Activated naive CD4-positive, alpha-beta T cell treated with anti-CD3 and anti-CD28 coated beads, Interleukin-2, amount 50 U/mL, for 16 hours (primary cell): ENCODE measurements around the gene PPFIBP1.
"Not testable (repeated sequence)": the region's sequence is repeated elsewhere in the genome, so short reads cannot be mapped to it uniquely, and the experiment has no call there.

Experiments used
- DNase-seq: peaks from one replicate; pipeline ENCODE4 v3.0.0-alpha.2; 2020

Gene PPFIBP1

DNA sequence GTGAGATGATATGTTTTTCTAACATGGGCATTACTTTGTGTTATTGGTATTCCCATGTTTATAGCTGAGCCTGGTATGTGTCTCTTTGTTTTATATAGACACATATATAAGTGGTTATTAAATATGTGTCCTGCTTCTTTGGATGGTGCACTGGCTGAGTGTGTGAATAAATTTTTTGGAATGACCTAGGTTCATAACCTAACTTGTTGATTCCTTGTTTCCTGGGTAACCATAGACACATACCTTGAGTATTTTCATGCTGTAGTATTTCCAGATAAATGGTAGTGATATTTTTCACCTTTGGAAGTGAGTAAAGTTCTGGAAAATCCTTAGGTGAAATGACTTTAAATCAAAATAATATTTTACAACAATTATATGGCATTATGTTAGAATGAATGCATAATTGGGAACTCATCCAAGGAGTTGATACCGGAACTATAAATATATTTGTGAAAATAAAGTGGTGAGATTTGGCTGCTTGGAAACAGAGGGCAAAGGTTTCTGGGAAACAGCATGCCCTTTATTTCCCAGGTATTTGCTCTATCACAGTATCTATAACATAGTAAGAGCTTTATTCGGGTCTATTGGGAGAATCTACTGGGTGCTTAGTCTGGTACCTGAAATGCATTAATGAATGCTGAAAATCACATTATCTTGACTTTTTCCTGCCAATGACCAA, 107.9 kb downstream of the PPFIBP1 start:
- DNase-seq: no peak

DNA sequence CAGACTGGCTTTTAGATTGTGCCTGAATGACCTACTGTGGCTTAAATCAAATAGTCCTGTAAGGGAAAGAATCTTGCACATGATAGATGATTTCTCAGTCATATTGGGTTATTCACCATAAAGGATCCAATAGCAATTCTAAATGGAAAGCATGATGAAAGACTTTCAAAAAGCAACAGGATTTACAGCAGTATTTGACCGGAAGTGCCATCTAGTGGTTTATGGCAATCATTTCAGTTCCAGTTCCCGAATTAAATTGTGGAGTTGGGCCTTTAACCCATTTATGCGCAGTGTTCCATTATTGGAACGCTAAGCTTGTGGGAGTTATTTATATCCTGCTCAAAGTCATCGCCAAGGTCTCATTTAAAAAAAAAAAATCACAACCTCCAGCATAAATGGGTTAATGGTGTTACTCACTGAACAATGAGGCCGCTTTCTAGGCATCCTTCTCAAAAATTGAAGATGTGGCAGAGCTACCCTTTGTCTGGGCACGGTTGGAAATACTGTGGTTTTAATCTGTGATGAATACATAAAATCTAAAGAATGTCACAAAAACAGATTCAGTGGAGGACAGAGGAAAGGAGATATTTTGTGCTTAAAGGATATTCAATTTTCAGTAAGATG, 111.5 kb downstream of the PPFIBP1 start:
- no peak for DNase-seq

DNA sequence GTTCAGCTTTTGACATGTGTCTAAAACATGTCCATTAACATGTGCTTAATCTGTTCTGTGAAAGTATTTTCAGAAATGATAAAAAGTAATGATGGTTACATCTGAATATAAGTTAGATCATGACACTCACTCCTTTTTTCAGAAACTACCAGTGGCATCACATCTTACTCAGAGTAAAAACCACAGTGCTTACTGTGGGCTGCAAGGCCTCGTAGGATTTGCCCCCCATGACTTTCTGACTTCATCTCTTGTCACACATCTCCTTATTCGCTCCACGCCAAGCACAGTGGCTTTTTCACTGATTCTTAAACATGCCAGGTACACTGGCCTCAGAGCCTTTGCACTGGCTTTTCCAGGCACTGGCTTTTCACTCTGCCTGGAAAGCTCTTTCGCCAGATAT, 112.6 kb downstream of the PPFIBP1 start:
- DNase-seq: not testable (repeated sequence)

DNA sequence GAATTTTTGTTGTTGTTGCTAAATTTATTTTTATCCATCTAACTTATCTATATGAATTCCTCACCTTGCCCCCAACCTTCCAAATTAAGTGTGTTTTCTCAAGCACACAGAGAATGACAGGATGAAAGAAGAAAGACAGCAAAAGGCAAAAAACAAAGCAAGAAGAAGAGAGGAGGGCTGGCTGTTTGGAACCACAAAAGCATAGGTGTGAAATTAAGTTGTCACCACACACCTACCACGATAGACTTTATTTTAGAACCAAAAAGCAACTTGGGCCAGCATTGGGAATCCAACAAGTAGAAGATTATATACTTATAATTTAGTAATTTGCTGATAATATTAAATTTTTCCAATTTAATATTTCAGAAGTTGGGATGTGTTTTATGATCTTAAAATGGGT, 113.5 kb downstream of the PPFIBP1 start:
- no peak for DNase-seq

DNA sequence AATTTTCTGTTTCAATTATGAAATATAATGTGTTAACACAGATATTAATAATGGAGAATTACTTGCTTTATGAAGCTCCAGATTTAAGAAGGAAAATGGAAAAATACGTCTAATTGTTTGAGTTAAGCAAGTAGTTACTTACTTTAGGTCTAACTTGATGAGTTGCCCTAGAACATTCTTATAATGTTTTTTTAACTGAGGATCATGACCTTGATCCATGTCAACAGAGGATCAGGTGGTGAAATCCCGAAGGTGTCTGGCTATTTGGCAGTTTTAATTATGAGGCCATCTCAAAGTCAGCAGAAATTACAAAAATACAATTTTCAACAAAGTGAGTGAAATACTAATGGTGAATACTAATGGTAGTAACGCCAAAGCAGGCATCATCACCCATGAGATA, 115.3 kb downstream of the PPFIBP1 start:
- no peak for DNase-seq

DNA sequence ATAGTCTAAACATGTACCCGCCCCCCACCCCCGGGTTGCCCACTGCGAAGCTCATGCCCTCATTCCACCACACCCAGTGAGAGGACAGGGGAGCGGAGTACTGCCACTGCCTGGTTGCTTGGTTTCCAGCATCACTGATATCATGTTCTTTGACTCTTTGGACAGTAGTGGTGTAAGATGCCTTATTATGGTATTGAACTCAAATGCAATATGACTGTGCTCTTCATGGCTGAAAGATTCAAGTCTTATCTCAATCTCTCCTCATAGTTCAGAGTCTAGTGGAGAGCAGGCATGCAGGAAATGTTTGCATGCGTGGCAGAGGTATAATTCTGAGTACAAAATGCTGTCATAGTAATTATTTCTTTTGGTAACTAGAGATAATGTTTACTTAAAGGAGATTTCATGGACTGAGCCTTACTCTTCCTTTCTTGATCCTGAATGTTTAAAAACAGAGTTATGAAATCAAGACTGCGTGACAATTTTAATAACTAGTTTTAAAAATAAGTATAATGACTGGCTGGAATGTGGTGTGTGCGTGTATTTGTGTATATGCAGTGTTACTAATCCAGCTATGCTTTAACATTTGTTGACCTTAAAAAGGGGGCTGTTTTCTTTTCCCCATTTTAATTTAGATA, 116.7 kb downstream of the PPFIBP1 start:
- not testable (repeated sequence) for DNase-seq

DNA sequence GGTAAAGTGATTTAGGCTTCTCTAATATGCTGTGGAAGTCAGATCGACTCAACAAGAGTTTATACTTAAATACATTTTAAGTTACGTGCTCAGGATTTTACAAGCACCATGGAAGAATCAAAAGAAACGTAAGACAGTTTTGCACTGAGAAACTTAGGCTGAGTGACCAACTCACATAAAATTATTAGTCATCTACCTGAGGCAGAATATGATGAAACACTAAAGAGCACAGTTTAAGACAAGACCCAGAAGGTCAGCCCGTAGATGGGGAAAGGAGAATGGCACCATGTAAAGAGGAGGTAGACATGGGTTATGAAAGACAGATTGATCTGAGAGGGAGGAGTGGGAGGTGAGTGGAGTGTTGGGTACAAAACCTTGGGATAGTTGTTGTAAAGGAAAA, 118.4 kb downstream of the PPFIBP1 start:
- DNase-seq: not testable (repeated sequence)

DNA sequence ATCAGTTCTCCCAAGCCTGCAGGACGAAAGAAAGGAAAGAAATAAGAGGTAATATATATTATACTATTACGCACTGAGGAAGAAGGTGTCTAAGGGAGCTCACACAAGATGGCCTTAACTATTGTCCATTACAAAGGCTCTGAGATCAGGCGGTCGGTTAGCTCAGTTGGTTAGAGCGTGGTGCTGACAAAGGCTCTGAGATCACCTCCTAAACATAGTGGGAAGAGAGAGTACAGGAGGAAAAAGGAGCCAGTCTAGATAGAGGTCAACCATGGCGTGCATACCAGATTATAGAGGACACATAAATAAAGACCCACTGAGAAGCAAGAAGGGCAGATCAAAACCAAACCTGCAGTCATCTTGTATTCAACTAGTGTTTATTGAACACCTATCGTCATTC, 118.9 kb downstream of the PPFIBP1 start:
- DNase-seq: not testable (repeated sequence)

DNA sequence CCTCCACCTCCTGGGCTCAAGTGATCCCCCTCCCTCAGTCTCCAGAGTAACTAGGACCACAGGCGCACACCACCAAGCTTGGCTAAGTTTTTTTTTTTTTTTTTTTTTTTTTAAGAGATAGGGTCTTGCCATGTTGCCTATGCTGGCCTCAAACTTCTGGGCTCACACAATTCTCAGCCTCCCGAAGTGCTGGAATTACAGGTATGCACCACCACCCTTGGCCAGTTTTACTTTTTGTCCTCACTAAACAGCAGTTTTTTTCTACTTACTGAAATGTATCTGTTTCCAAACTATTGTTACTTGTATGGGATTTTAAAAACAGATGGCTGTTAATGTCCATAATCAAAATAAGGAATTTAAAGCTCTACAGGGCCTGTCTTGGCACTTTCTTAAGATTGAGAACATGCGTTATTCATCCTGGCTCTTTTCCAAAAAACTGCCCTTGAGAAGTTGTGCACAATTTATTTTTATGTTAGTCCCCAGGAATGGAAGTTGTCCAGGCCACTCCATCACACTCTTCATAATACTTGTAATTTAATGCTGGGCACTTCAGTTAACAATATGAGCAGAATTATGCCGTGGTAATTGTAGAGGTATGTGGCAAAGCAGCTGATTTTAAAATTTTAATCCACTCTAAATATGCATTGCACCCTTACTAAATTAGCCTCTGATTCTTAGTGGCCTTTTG, 120.3 kb downstream of the PPFIBP1 start:
- no peak for DNase-seq

DNA sequence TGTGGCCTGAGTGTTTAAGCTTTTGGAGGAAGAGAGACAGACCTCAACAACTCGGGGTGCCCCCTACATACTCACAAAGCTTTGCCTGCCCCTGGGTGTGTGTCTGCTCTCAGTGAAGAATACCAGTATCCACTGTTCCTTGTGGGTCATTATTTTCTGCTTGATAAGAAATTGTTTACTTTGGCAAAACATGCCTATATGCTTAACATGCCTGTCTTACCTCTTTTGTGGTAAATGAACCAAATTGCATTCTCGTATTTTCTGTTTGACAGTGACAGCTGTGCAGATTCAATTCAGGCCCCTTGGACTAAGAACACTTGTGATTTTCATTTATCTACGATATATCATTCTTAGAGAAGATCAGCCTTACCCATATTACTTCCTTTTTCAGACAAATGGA, 121.7 kb downstream of the PPFIBP1 start:
- no peak for DNase-seq

DNA sequence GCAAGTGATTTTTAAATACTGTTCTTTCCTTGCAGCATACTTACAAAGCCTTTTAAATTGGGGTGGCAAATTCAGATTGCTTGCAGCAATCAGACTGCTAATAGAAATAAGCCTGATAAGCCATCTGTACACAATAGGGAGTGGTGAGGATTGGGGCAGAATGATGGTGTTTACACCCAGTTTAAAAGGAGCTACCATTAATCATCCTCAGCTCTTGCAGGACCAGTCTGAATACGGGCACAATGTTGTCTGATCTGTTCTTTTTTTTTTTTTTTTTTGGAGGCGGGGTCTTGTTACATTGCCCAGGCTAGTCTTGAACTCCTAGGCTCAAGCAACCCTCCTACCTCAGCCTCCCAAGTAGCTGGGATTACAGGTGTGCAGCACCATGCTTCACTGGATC, 122.1 kb downstream of the PPFIBP1 start:
- DNase-seq: no peak

DNA sequence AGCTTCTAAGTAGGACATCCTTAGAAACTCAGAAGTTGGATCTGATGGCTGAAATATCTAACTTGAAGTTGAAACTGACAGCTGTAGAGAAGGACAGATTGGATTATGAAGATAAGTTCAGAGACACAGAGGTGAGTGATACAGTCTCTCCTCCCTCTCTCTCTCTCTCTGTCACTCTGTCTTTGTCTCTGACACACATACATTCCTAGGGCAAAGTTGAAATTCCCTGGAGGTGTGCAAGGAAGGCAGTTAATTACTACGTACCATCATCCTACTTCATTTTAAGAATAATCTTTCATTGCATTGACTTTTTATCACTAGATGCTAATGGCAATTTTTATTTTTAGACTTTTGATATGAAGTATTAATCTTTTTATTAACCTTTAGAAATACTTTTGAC, 126.0 kb downstream of the PPFIBP1 start:
- no peak for DNase-seq

DNA sequence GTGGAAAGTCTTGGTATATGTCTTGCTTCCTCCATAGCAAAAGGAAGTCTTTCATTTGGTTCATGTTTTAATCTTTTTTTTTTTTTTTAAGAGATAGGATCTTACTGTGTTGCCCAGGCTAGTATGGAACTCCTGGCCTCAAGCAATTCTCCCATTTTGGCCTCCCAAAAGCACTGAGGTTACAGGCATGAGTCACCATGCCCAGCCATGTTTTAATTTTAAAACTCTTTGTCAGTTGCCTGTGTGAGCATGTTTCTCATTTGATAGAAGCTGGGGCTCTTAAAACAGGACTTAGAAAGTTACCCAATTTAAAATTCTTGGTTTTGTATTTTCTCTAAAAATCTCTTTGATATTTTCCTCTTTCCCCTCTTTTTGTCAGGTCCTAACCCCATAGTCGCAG, 127.2 kb downstream of the PPFIBP1 start:
- no peak for DNase-seq

DNA sequence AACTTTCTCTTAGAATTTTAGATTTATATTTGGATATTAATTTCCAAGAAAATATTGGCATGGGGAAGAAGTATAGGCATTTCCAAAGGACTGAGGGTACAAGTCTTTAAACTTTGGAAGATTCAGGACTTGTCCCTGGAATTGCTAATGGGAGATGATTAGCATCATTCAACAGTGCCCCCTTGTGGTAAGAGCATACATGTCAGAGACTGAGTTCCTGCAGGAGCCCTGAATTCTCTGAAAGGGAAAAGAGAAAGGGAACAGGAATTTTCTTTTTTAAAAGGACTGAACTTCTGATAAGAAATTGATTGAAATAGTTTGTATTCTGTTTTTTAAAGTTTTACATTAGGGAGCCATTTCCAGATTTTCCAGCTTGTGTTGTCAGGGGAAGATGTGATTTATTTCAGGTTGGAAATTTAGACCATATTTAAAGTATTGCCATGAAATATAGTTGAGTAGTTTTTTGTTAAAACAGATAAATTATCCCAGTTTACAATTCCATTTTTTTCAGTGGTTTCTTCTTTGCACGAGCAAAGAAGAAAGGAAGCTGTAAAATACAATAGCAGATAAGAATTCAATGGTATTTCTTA, 128.3 kb downstream of the PPFIBP1 start:
- DNase-seq: no peak

DNA sequence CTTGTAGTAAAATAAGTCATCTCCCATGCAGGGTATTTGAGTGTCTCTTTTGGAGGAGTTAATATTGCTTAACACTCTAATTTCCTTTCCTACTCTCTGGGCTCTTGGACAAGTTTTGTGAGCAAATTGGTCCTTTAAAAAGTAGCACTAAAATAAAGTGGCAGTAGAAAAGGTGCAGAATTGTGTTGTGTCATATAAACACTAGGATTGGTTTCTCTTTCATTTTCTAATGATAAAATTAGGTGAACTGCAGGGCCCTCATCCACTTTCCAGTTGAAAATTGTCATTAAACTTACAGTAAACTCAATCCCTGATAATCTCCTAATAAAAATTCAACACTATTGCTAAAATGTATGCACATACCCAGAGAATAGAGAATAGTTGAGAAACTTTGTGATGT, 129.7 kb downstream of the PPFIBP1 start:
- no peak for DNase-seq

DNA sequence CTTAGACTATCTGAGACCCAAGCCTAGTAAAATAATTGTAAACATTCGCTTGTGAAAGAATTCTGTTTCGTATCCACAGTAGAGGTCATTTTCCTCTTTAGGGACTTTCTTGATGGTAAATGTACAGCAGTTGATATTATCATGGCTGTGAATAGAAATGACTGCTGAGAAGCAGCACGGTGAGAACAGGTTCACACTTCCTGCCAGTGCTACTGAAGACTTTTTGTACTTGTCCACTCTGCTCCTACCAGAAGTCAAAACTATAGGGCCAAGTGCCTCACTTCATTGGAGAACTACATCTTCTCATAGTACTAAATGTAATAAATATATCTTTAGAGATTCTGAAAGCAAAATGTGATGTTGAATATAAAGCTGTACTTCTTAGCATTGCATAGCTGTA, 131.5 kb downstream of the PPFIBP1 start:
- not testable (repeated sequence) for DNase-seq

DNA sequence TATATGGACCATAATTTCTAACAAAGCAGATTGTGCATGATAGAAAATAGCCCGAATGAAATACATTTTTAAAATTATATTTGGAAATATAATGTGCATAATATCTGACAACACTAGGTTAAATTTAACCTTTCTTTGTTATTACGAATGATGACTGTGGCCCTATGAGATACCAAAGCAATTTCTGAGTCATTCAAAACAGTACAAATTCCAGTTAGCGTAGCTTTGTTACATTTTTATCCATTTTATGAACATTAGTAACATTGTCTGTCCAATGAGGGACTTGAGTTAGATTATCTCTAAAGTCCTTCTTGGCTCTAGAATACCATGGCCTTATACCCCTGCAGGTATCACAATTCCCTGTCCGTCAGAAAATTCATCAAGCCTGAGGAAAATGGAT, 133.3 kb downstream of the PPFIBP1 start:
- no peak for DNase-seq

DNA sequence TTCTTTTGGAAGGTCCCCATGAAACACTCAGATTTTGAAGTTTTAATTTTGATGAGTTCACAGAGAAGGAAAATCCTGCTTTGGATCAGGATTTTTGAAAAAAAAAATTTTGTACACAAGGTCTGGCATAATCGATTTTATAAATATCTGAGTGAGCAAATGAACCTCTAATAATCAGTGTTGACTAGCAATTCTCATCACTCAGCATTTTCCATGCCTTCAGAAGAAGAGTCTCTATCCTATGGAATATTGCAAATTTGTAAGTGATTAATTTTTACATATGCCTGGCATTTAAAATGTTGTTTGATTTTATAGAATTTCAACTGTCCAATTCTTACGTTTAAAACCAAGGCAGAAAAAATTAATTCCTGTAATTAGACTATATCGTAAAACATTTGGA, 141.7 kb downstream of the PPFIBP1 start:
- no peak for DNase-seq

DNA sequence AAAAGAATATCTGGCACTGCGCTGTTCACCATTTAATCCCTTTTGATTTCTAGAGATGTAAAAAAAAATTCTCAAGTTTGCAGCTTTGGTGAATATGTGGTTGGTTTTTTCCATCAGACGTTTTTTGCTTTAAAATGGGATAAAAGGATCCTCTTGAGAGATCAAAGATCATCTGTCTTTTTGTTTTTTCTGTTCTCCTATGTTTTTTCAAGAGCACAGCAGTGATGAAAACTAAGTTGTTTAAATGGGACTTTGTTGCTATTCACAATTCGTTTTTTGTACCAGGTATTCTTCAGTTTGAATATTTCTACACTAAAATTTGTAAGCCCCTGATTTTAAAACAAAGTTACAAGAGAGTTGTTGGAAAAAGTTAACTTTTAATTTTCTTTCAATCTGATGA, 142.5 kb downstream of the PPFIBP1 start:
- no peak for DNase-seq

DNA sequence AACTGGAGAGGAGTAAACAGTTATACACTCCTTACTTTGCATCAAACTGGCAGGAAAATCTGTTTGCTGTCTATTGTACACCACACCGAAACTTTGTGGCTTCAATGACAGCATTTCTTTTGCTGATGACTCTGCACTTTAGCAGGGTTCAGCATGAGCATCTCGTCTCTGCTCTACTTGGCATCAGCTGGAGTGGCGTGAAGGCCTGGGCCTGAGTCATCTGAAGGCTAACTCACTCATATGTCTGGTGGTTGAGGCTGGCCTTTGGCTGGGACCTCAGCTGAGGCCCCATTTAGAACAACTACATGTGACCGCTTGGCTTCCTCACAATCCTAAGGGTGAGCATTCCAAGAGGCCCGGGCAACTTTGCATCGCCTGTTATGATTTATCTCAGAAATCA, 143.5 kb downstream of the PPFIBP1 start:
- DNase-seq: no peak

DNA sequence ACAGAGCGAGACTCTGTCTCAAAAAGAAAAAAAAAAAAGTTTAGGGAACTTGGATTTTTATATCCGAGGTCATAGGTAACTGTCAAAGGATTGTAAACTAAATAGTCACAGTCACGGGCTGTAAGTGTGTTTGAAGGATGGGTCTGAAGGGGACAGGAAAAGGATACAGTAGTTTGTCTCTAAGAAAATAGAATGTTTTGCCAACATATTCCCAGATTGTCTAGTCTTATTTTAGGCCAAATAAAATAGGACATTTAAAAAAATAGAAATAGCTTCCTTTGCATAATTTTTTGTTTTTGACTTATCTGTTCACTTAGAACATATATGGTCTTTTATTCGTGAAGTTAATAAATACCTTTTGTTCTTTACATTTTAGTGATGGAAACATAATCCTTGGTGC, 148.0 kb downstream of the PPFIBP1 start:
- no peak for DNase-seq

DNA sequence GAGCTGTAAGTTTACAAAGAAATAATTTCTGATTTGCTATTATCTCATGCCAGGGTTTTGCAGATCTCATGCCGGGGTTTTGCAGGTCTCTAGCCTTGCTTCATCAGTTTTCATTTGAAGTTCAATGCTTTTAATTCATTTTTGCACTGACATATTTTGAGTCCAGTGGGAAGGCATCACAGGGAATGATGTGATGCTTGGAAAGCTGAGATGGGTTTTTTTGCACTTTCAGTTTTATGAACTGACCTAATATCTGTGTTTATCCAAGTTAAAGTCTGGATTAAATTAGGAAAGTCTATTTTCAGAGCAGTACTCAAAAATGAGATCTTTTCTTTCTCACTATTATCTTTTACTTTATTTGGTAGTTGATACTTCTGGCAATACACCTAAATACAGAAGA, 148.6 kb downstream of the PPFIBP1 start:
- DNase-seq: no peak

DNA sequence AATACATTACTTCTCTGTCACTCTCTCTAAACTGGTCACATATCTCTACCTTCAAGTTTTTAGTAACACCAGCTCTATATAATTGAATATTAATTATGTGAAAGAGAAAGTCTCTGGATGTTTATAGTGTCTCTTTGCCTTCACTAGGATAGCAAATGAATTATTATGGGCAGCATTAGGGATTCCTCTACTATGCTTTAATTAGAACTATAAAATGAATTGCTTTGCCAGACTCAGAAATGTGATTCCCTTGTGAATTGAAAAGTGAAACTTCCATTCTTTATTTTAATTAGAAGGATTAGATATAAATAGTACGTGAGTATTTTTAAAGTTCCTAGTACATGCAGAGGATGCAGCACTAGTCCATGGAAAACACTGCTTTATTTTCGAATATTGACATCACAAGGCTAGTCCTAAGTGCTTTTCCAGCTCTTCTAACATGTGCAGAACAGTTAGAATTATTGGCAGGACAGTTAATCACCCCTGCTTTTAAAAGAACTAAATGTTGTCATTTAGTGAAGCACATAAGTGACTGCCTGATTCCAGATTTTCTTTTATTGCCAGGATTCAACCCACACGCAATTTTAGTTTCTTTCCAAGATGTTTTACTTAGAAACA, 149.2 kb downstream of the PPFIBP1 start:
- DNase-seq: no peak
